IMR-90 (cell line): ENCODE data around the gene ARHGAP24.

Source experiments
- BHLHE40 ChIP-seq: fragments of 150-350 bp; IDR thresholded peaks from 2 replicates; pipeline ENCODE4 v1.6.1; 2016; ENCODE audit warnings: mild to moderate bottlenecking, low read depth, low read length
- CEBPB ChIP-seq: IDR thresholded peaks from 2 replicates; pipeline ENCODE4 v1.6.1; 2012; ENCODE audit warnings: low read depth, low read length, improper control_type of control experiment
- CTCF ChIP-seq: conservative IDR thresholded peaks from 2 replicates; pipeline ENCODE4 v1.5.1; 2012; ENCODE audit warnings: mild to moderate bottlenecking, low read depth, low read length, improper control_type of control experiment
- ELK1 ChIP-seq: fragments of 150-350 bp; IDR thresholded peaks from 2 replicates; pipeline ENCODE4 v1.6.1; 2016; ENCODE audit warnings: low read depth, mild to moderate bottlenecking, low read length, moderate library complexity, borderline replicate concordance
- FOS ChIP-seq: fragments of 150-350 bp; IDR thresholded peaks from 2 replicates; pipeline ENCODE4 v1.6.1; 2016; ENCODE audit warnings: low read depth, low read length
- MAZ ChIP-seq: IDR thresholded peaks from 2 replicates; pipeline ENCODE4 v1.6.1; 2012; ENCODE audit warnings: low read depth, mild to moderate bottlenecking, low read length, improper control_type of control experiment, moderate library complexity, borderline replicate concordance
- MXI1 ChIP-seq: IDR thresholded peaks from 2 replicates; pipeline ENCODE4 v1.6.1; 2012; ENCODE audit warnings: low read depth, mild to moderate bottlenecking, low read length, moderate library complexity, borderline replicate concordance
- POLR2A ChIP-seq: IDR thresholded peaks from 2 replicates; pipeline ENCODE4 v1.6.1; 2012; ENCODE audit warnings: mild to moderate bottlenecking, low read depth, low read length
- RAD21 ChIP-seq: IDR thresholded peaks from 2 replicates; pipeline ENCODE4 v1.6.1; 2012; ENCODE audit warnings: low read length, improper control_type of control experiment
- RCOR1 ChIP-seq: IDR thresholded peaks from 2 replicates; pipeline ENCODE4 v1.6.1; 2012; ENCODE audit warnings: mild to moderate bottlenecking, low read length, improper control_type of control experiment; ENCODE audit not compliant: insufficient replicate concordance
- RFX5 ChIP-seq: IDR thresholded peaks from 2 replicates; pipeline ENCODE4 v1.8.0; 2012; ENCODE audit warnings: low read depth, mild to moderate bottlenecking, low read length, moderate library complexity
- SMC3 ChIP-seq: fragments of 150-350 bp; IDR thresholded peaks from 2 replicates; pipeline ENCODE4 v1.6.1; 2016; ENCODE audit warnings: low read depth, mild to moderate bottlenecking, antibody characterized with exemption, low read length, moderate library complexity
- USF2 ChIP-seq: fragments of 150-350 bp; IDR thresholded peaks from 2 replicates; pipeline ENCODE4 v1.6.1; 2017; ENCODE audit warnings: mild to moderate bottlenecking, antibody characterized with exemption, low read length, low read depth

DNA sequence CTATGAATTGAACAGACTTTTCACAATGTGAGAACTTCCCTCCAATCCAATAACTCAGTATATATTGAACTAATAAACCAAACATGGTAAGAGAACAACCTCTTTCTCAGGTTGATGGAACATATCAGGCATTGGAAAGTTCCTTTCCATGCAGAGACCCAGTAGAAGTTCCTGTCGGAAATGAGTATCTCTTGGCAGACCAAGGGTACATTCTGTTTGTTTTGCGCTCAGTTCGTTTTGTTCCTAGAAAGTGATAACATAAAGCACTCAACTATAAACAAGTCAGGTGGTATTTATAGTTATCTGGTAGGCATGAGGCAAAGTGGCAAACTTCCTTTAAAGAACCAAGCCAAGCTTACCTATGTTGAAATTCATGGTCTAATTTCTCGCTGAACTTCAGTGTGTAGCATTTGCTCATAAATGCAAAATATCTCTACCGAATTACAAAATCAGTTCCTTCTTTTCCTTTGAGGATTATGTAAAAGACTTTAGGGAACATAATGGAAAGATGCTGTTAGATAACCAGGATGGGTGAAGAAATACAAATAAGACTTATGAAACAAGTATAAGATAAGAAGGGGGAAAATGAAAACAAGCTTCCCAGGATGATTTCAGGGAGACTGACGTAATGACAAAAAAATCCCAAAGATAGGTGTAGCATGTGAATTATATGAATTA, 120.3 kb downstream of the ARHGAP24 start:
- TF ChIP-seq SMC3 (no peak), CTCF (no peak), RAD21 (no peak), ELK1 (no peak), BHLHE40 (no peak), POLR2A (no peak), MXI1 (no peak), RCOR1 (no peak), FOS (no peak), MAZ (no peak), USF2 (no peak), CEBPB (no peak), RFX5 (no peak)
